HEK293 (cell line): ENCODE measurements around the gene GABPB1.

Source experiments
- CTCF ChIA-PET: fragments of 350-600 bp; formaldehyde crosslinking; extraction: SDS; loops from one replicate; lab custom pipeline; 2021; ENCODE audit warnings: antibody characterized with exemption; lab: Yijun Ruan, JAX
- POLR2A ChIA-PET: fragments of 300-600 bp; formaldehyde crosslinking; extraction: SDS; loops from one replicate; lab custom pipeline; 2020; ENCODE audit warnings: antibody characterized with exemption, inconsistent platforms; lab: Yijun Ruan, JAX
- H3K27ac ChIP-seq: fragments of 200-500 bp; sonication (Bioruptor generic); 2 replicates; pipeline ENCODE4 v1.5.1; 2014; ENCODE audit warnings: low read depth, low read length, control low read depth, inconsistent platforms; ENCODE audit errors: extremely low read depth
- H3K36me3 ChIP-seq, 2 experiments: fragments of 200-500 bp in 1 of 2; sonication (Bioruptor generic) in 1 of 2; 1 replicate in 1 of 2; 2 replicates in 1 of 2; pipeline ENCODE4 v1.5.1; 2014 to 2017; ENCODE audit warnings: inconsistent platforms in 2 of 2, low read length in 2 of 2; ENCODE audit not compliant: control insufficient read depth in 2 of 2, insufficient read depth in 1 of 2
- H3K4me1 ChIP-seq: fragments of 200-500 bp; sonication (Bioruptor generic); 2 replicates; pipeline ENCODE4 v1.5.1; 2014; ENCODE audit warnings: mild to moderate bottlenecking, low read length, inconsistent platforms; ENCODE audit not compliant: control insufficient read depth, insufficient read depth
- H3K4me3 ChIP-seq: 2 replicates; pipeline ENCODE4 v1.5.1; 2011; ENCODE audit warnings: low read depth, mild to moderate bottlenecking, control low read depth, low read length, moderate library complexity
- H3K9me3 ChIP-seq: fragments of 200-500 bp; sonication (Bioruptor generic); 2 replicates; pipeline ENCODE4 v1.5.1; 2014; ENCODE audit warnings: low read depth, low read length, inconsistent platforms; ENCODE audit not compliant: control insufficient read depth, insufficient read depth
- IKZF3 ChIP-seq: fragments of 450-650 bp; IDR thresholded peaks from 2 replicates; pipeline ENCODE4 v1.5.0; 2018; ENCODE audit warnings: missing biosample characterization, mild to moderate bottlenecking, missing genetic modification characterization, moderate library complexity
- KLF7 ChIP-seq: fragments of 450-650 bp; formaldehyde crosslinking; IDR thresholded peaks from 2 replicates; pipeline ENCODE4 v1.5.1; 2016; ENCODE audit warnings: missing biosample characterization, missing genetic modification characterization, borderline replicate concordance
- KLF8 ChIP-seq: fragments of 450-650 bp; formaldehyde crosslinking; IDR thresholded peaks from 2 replicates; pipeline ENCODE4 v1.5.1; 2016; ENCODE audit warnings: missing biosample characterization, missing genetic modification characterization
- SP2 ChIP-seq: fragments of 450-650 bp; formaldehyde crosslinking; IDR thresholded peaks from 2 replicates; pipeline ENCODE4 v1.5.1; 2016; ENCODE audit warnings: missing biosample characterization, missing genetic modification characterization
- TRIM28 ChIP-seq: IDR thresholded peaks from 2 replicates; pipeline ENCODE4 v1.6.1; 2011; ENCODE audit warnings: low read length, control low read depth, borderline replicate concordance
- ZNF132 ChIP-seq: fragments of 450-650 bp; formaldehyde crosslinking; IDR thresholded peaks from 2 replicates; pipeline ENCODE4 v1.5.1; 2017; ENCODE audit warnings: missing biosample characterization, missing genetic modification characterization, borderline replicate concordance
- ZNF157 ChIP-seq: fragments of 450-650 bp; formaldehyde crosslinking; IDR thresholded peaks from 2 replicates; pipeline ENCODE4 v1.5.1; 2016; ENCODE audit warnings: missing biosample characterization, missing genetic modification characterization
- ZNF324 ChIP-seq: fragments of 450-650 bp; formaldehyde crosslinking; IDR thresholded peaks from 2 replicates; pipeline ENCODE4 v1.5.1; 2016; ENCODE audit warnings: missing biosample characterization, missing genetic modification characterization
- ZNF426 ChIP-seq: fragments of 450-650 bp; formaldehyde crosslinking; IDR thresholded peaks from 2 replicates; pipeline ENCODE4 v1.5.1; 2017; ENCODE audit warnings: missing biosample characterization, missing genetic modification characterization, mild to moderate bottlenecking, inconsistent platforms, moderate library complexity
- ZNF449 ChIP-seq: fragments of 450-650 bp; formaldehyde crosslinking; IDR thresholded peaks from 2 replicates; pipeline ENCODE4 v1.5.1; 2017; ENCODE audit warnings: missing biosample characterization, mild to moderate bottlenecking, missing genetic modification characterization, moderate library complexity
- ZNF473 ChIP-seq: fragments of 450-650 bp; formaldehyde crosslinking; IDR thresholded peaks from 2 replicates; pipeline ENCODE4 v1.5.1; 2017; ENCODE audit warnings: missing biosample characterization, missing genetic modification characterization
- ZNF518A ChIP-seq: fragments of 450-650 bp; formaldehyde crosslinking; conservative IDR thresholded peaks from 2 replicates; pipeline ENCODE4 v1.5.1; 2016; ENCODE audit warnings: low read depth, missing biosample characterization, missing genetic modification characterization
- ZNF555 ChIP-seq: fragments of 450-650 bp; formaldehyde crosslinking; conservative IDR thresholded peaks from 2 replicates; pipeline ENCODE4 v1.5.1; 2017; ENCODE audit warnings: missing biosample characterization, mild to moderate bottlenecking, missing genetic modification characterization, inconsistent platforms
- ZNF639 ChIP-seq: fragments of 450-650 bp; formaldehyde crosslinking; IDR thresholded peaks from 2 replicates; pipeline ENCODE4 v1.5.1; 2016; ENCODE audit warnings: missing biosample characterization, missing genetic modification characterization
- ZNF692 ChIP-seq: fragments of 450-650 bp; formaldehyde crosslinking; IDR thresholded peaks from 2 replicates; pipeline ENCODE4 v1.5.1; 2016; ENCODE audit warnings: missing biosample characterization, missing genetic modification characterization
- ZNF701 ChIP-seq: fragments of 450-650 bp; formaldehyde crosslinking; IDR thresholded peaks from 2 replicates; pipeline ENCODE4 v1.5.1; 2016; ENCODE audit warnings: missing biosample characterization, missing genetic modification characterization
- ZNF707 ChIP-seq: fragments of 450-650 bp; formaldehyde crosslinking; IDR thresholded peaks from 2 replicates; pipeline ENCODE4 v1.5.1; 2016; ENCODE audit warnings: missing biosample characterization, missing genetic modification characterization
- ZNF785 ChIP-seq: fragments of 450-650 bp; formaldehyde crosslinking; IDR thresholded peaks from 2 replicates; pipeline ENCODE4 v1.5.1; 2016; ENCODE audit warnings: missing biosample characterization, missing genetic modification characterization
- ZSCAN16 ChIP-seq: fragments of 450-650 bp; formaldehyde crosslinking; IDR thresholded peaks from 2 replicates; pipeline ENCODE4 v1.5.1; 2016; ENCODE audit warnings: missing biosample characterization, missing genetic modification characterization
- TF ChIP-seq, protein P1 (sequence below): fragments of 450-650 bp; formaldehyde crosslinking; IDR thresholded peaks from 2 replicates; pipeline ENCODE4 v1.5.1; 2016; ENCODE audit warnings: missing biosample characterization, missing genetic modification characterization
- TF ChIP-seq, protein P2 (sequence below): fragments of 450-650 bp; formaldehyde crosslinking; IDR thresholded peaks from 2 replicates; pipeline ENCODE4 v1.5.1; 2016; ENCODE audit warnings: missing biosample characterization, missing genetic modification characterization
- TF ChIP-seq, protein P3 (sequence below): fragments of 450-650 bp; formaldehyde crosslinking; IDR thresholded peaks from 2 replicates; pipeline ENCODE4 v1.5.1; 2016; ENCODE audit warnings: missing biosample characterization, missing genetic modification characterization

The GABPB1 gene

GRCh38 chr15:50321680-50322210 is 33.3 kb downstream of the GABPB1 start:
- no peak overlapping the region for H3K4me3 ChIP-seq
- ChIA-PET POLR2A (interaction anchor here (0.7 kb wide), 1 partner anchor 493 kb away, joined by 4 read pairs; no protein-coding TSS in a partner anchor), CTCF (interaction anchor here (0.5 to 0.7 kb wide), 3 partner anchors 11 to 742 kb away, joined by 3 to 5 read pairs (median 4); no protein-coding TSS in a partner anchor)
- no peaks in the 10 kb centered on the region for H3K36me3 ChIP-seq
- H3K27ac ChIP-seq, result no peak overlapping the region
- H3K4me1 ChIP-seq, result no peaks in the 10 kb centered on the region
- TF ChIP-seq ZNF473 (tag by site-specific recombination) (no peak), SP2 (no peak), ZNF426 (tag by site-specific recombination) (no peak), ZNF157 (no peak), ZNF518A (tag by site-specific recombination) (no peak), KLF8 (tag by site-specific recombination) (no peak), TRIM28 (no peak), IKZF3 (tag by site-specific recombination) (no peak), ZNF324 (no peak)
- TF ChIP-seq, protein P1, sequence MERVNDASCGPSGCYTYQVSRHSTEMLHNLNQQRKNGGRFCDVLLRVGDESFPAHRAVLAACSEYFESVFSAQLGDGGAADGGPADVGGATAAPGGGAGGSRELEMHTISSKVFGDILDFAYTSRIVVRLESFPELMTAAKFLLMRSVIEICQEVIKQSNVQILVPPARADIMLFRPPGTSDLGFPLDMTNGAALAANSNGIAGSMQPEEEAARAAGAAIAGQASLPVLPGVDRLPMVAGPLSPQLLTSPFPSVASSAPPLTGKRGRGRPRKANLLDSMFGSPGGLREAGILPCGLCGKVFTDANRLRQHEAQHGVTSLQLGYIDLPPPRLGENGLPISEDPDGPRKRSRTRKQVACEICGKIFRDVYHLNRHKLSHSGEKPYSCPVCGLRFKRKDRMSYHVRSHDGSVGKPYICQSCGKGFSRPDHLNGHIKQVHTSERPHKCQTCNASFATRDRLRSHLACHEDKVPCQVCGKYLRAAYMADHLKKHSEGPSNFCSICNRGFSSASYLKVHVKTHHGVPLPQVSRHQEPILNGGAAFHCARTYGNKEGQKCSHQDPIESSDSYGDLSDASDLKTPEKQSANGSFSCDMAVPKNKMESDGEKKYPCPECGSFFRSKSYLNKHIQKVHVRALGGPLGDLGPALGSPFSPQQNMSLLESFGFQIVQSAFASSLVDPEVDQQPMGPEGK (tag by site-specific recombination), result no peak
- TF ChIP-seq, protein P2, sequence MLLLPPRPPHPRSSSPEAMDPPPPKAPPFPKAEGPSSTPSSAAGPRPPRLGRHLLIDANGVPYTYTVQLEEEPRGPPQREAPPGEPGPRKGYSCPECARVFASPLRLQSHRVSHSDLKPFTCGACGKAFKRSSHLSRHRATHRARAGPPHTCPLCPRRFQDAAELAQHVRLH (tag by site-specific recombination), result no peak
- no peaks in the 10 kb centered on the region for H3K9me3 ChIP-seq

- no peak for TF ChIP-seq ZNF555 (tag by site-specific recombination)
- TF ChIP-seq, protein P3, sequence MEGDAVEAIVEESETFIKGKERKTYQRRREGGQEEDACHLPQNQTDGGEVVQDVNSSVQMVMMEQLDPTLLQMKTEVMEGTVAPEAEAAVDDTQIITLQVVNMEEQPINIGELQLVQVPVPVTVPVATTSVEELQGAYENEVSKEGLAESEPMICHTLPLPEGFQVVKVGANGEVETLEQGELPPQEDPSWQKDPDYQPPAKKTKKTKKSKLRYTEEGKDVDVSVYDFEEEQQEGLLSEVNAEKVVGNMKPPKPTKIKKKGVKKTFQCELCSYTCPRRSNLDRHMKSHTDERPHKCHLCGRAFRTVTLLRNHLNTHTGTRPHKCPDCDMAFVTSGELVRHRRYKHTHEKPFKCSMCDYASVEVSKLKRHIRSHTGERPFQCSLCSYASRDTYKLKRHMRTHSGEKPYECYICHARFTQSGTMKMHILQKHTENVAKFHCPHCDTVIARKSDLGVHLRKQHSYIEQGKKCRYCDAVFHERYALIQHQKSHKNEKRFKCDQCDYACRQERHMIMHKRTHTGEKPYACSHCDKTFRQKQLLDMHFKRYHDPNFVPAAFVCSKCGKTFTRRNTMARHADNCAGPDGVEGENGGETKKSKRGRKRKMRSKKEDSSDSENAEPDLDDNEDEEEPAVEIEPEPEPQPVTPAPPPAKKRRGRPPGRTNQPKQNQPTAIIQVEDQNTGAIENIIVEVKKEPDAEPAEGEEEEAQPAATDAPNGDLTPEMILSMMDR (tag by site-specific recombination), result no peak
- no peak for TF ChIP-seq ZSCAN16
- no peak for TF ChIP-seq ZNF785 (tag by site-specific recombination)
- TF ChIP-seq ZNF449 (tag by site-specific recombination), result no peak
- no peak for TF ChIP-seq KLF7 (tag by site-specific recombination)
- no peak for TF ChIP-seq ZNF707
- no peak for TF ChIP-seq ZNF639 (tag by site-specific recombination)
- TF ChIP-seq ZNF692, result no peak
- TF ChIP-seq ZNF132 (tag by site-specific recombination), result no peak
- no peak for TF ChIP-seq ZNF701 (tag by site-specific recombination)
- no peak overlapping the region for H3K4me3 ChIP-seq
- no peaks in the 10 kb centered on the region for H3K36me3 ChIP-seq
- H3K27ac ChIP-seq, result no peak overlapping the region
- CTCF ChIA-PET, result no interaction called here
- no peaks in the 10 kb centered on the region for H3K4me1 ChIP-seq
- no peaks in the 10 kb centered on the region for H3K9me3 ChIP-seq
- POLR2A ChIA-PET, result no interaction called here
These were observed 34.5 kb downstream of the GABPB1 start for GRCh38 chr15:50320504-50320903.
